OCI-LY3 (cell line): ENCODE results near the gene SLC5A8.

Experiments
- CTCF ChIP-seq: fragments of 200-600, 300-600 bp; sonication (generic); IDR thresholded peaks from 2 replicates; pipeline ENCODE4 v1.5.1; 2014; ENCODE audit warnings: antibody characterized with exemption, low read length, low read depth
- EZH2phosphoT487 ChIP-seq: fragments of 200-600 bp; shearing (Covaris generic); IDR thresholded peaks from 2 replicates; pipeline ENCODE4 v1.6.1; 2018; ENCODE audit warnings: antibody characterized with exemption, mixed run types, low read depth

GRCh38 chr12:101110866-101111265 lies 99.2 kb downstream of the SLC5A8 start:
- TF ChIP-seq CTCF (no peak), EZH2phosphoT487 (no peak)
